Measurements from ENCODE around the gene PCDHGC4. TPM values are rescaled to one million over a fixed set of nuclear protein-coding genes. Genes with fewer than 3 reads are reported as not detected.

Gene PCDHGC4
- 2.4 TPM for total RNA-seq
- long read RNA-seq: 0 reads

GRCh38 chr5:141484641-141485311 lies at the start of gene PCDHGC4:
TSS of gene PCDHGC4 (plus strand) at chr5:141485030. CDS start at chr5:141485174, 144 bp downstream.
- ATAC-seq (peak; percentile 21), DNase-seq (ENCODE audit: missing footprints) (no peak)
- intact Hi-C loops (cut with DNase I): no loop called here

- DNase-seq (ENCODE audit: missing footprints): no peak
- intact Hi-C loops (cut with DNase I): no loop called here
These were observed 47.6 kb upstream of the PCDHGC4 start for GRCh38 chr5:141437221-141437620.

GRCh38 chr5:141439411-141440141 lies 45.3 kb upstream of the PCDHGC4 start:
- ATAC-seq (no peak), DNase-seq (ENCODE audit: missing footprints) (no peak)
- intact Hi-C loops (cut with DNase I): no loop called here

More at GRCh38 chr5:141437221-141437620, 47.6 kb upstream of the PCDHGC4 start:
- ATAC-seq: no peak

- intact Hi-C loops (cut with DNase I): no loop called here
- no peak for DNase-seq (ENCODE audit: missing footprints)
These were observed 44.5 kb upstream of the PCDHGC4 start for GRCh38 chr5:141440341-141440740.

GRCh38 chr5:141441571-141442170 lies 43.2 kb upstream of the PCDHGC4 start:
- peak; percentile 81 for ATAC-seq
- no peak for DNase-seq (ENCODE audit: missing footprints)
- intact Hi-C loops (cut with DNase I): no loop called here

More at GRCh38 chr5:141440341-141440740, 44.5 kb upstream of the PCDHGC4 start:
- no peak for ATAC-seq

GRCh38 chr5:141465351-141465750 lies 19.5 kb upstream of the PCDHGC4 start:
- intact Hi-C loops (cut with DNase I): no loop called here
- DNase-seq (ENCODE audit: missing footprints) (no peak), ATAC-seq (no peak)

DNA sequence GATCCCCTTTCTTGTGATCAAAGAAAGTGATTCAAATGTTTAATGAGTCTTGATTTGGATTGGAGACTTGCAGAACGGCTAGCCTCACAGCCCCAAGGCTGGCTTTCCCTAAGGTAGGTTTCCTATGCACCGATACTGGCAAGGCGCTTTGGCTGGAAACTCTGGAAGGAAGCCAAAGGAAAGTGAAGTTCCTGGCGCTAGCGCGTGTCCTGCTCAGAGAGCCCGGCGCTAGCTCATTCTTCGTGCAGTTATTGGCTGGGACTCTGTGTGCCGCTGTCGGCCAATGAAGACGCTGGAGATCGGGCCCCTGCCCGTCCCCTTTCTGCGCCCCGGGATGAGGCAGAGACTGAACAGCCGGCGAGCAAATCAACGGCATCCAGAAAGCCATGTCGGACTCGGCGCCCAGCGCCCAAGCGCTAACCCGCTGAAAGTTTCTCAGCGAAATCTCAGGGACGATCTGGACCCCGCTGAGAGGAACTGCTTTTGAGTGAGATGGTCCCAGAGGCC lies 9.2 kb upstream of the PCDHGC4 start, which contains the start of gene PCDHGC3:
TSS of gene PCDHGC3 (plus strand) at position 342 of the 507 bp plus-strand sequence. CDS start at position 493, 151 bp downstream.
- DNase-seq (ENCODE audit: missing footprints) (peak; percentile 94), ATAC-seq (peak; percentile 99)
- intact Hi-C loops (cut with DNase I): loop anchor here (2.0 to 5.0 kb wide), 2 partner anchors 43 to 49 kb away; partner anchors contain the start of gene PCDHGA12

- peak; percentile 60 for ATAC-seq
- peak; percentile 74 for DNase-seq (ENCODE audit: missing footprints)
- intact Hi-C loops (cut with DNase I): loop anchor here (5.0 kb wide), 1 partner anchor 44 kb away; the partner anchor contains the start of gene PCDHGA12
These were observed 8.5 kb upstream of the PCDHGC4 start for GRCh38 chr5:141476132-141476911.

- intact Hi-C loops (cut with DNase I): loop anchor here (5.0 kb wide), 1 partner anchor 45 kb away; the partner anchor contains the start of gene PCDHGA12
- ATAC-seq (no peak), DNase-seq (ENCODE audit: missing footprints) (no peak)
These were observed 7.7 kb upstream of the PCDHGC4 start for GRCh38 chr5:141477044-141477575.

GRCh38 chr5:141477815-141478214 lies 7.0 kb upstream of the PCDHGC4 start:
- DNase-seq (ENCODE audit: missing footprints): no peak
- intact Hi-C loops (cut with DNase I): loop anchor here (5.0 kb wide), 1 partner anchor 46 kb away; the partner anchor contains the start of gene PCDHGA12
- no peak for ATAC-seq

DNA sequence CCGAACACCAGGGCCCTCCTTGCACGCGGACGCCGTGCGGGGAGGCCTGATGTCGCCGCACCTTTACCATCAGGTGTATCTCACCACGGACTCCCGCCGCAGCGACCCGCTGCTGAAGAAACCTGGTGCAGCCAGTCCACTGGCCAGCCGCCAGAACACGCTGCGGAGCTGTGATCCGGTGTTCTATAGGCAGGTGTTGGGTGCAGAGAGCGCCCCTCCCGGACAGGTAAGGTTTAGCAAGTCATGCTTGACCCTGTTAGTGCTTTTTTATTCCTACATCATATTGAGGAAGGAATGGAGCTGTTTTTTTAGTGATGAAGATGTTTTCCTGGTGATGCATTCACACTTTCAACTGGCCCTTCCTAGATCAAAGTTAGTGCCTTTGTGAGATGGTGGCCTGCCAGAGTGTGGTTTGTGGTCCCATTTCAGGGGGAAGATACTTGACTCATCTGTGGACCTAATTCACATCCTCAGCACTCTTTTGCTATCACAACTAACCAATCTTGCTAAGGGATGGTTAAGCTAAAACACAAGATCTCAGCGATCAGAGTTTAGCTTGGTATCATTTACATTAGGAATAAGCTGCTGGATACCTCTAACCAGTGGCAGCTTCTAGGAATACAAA lies 6.4 kb upstream of the PCDHGC4 start:
- no peak for DNase-seq (ENCODE audit: missing footprints)

GRCh38 chr5:141479776-141480175 lies 5.1 kb upstream of the PCDHGC4 start:
- intact Hi-C loops (cut with DNase I): loop anchor here (5.0 kb wide), 1 partner anchor 47 kb away; the partner anchor contains the start of gene PCDHGA12
- DNase-seq (ENCODE audit: missing footprints) (no peak), ATAC-seq (no peak)

More for the DNA sequence above, 6.4 kb upstream of the PCDHGC4 start:
- ATAC-seq: no peak
- intact Hi-C loops (cut with DNase I): loop anchor here (5.0 kb wide), 1 partner anchor 46 kb away; the partner anchor contains the start of gene PCDHGA12

DNA sequence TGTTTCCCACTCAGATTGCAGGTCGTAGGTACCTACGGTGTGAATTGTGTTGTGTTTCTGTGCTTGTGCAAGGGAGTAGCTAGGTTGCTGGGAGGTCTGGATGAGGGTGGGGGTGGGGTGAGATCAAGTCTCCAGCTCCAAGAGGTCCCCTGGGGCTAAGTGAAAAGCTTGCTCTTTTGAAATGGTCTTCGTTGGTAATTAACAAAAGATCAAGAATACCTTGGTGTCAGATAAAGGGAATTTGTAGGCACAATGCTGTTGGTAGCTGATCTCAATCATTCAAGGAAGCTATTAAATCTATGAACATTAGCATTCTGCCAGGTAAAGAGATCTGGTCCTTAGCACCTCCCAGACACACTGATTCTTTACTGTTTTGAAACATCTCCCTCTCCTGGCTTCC lies 928 bp upstream of the PCDHGC4 start:
- DNase-seq (ENCODE audit: missing footprints): no peak
- ATAC-seq: no peak
- intact Hi-C loops (cut with DNase I): no loop called here

DNA sequence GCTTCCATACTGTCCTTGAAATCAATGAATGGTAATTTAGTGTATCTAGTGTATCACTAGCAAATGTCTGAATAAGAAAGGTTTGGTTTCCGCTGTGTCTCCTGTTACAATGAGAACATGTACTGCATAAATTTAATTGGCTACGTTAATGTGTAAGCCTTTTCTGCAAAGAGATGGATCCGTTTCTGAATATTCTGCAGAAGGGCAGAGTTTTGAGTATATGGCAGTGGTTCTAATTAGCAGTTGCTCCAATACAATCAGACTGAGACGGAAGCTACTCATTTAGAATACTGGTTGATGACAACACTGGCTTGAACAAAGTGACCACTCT lies 555 bp upstream of the PCDHGC4 start:
- ATAC-seq (no peak), DNase-seq (ENCODE audit: missing footprints) (no peak)
- intact Hi-C loops (cut with DNase I): no loop called here

GRCh38 chr5:141485321-141486055 lies 658 bp downstream of the PCDHGC4 start:
- ATAC-seq: no peak

GRCh38 chr5:141486091-141486490 lies 1.3 kb downstream of the PCDHGC4 start:
- intact Hi-C loops (cut with DNase I): no loop called here
- no peak for ATAC-seq
- DNase-seq (ENCODE audit: missing footprints): no peak

More at GRCh38 chr5:141485321-141486055, 658 bp downstream of the PCDHGC4 start:
- DNase-seq (ENCODE audit: missing footprints): no peak
- intact Hi-C loops (cut with DNase I): no loop called here

GRCh38 chr5:141487131-141487530 lies 2.3 kb downstream of the PCDHGC4 start:
- no peak for DNase-seq (ENCODE audit: missing footprints)
- no peak for ATAC-seq

More at GRCh38 chr5:141487131-141487530, 2.3 kb downstream of the PCDHGC4 start:
- intact Hi-C loops (cut with DNase I): no loop called here

All from Right ventricle myocardium inferior (tissue), 1 donor.